ENCODE measurements around the gene CYP26A1. TPM values are rescaled to one million over a fixed set of nuclear protein-coding genes. Genes with fewer than 3 reads are reported as not detected.

Gene CYP26A1
- total RNA-seq = not detected in 2 replicates

DNA sequence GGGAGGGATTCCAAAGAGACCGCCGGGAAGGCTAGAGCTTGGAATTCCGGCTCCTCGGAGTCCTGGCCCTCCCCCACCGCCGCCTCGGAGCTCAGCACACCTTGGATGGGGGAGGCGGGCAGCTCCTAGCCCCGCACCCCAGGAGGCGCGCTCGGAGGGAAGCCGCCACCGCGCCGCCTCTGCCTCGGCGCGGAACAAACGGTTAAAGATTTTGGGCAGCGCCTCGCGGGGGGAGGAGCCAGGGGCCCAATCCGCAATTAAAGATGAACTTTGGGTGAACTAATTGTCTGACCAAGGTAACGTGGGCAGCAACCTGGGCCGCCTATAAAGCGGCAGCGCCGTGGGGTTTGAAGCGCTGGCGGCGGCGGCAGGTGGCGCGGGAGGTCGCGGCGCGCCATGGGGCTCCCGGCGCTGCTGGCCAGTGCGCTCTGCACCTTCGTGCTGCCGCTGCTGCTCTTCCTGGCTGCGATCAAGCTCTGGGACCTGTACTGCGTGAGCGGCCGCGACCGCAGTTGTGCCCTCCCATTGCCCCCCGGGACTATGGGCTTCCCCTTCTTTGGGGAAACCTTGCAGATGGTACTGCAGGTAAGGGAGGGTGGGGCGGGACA lies at the start of gene CYP26A1:
Gene CYP26A1 (plus strand): TSS at position 355 of the 608 bp plus-strand sequence. CDS start 42 bp downstream, at position 397.

GRCh38 chr10:93059975-93060886 lies 13.5 kb upstream of the CYP26A1 start, which contains the start of gene CYP26C1:
CYP26C1 (plus strand) TSS chr10:93060798; CDS start chr10:93061264, 466 bp downstream.

Other genes with a start within 250 kb of the CYP26A1 start
- gene EXOC6, start 225.4 kb upstream of the CYP26A1 start, total RNA-seq = 10.1 and 14.5 TPM in 2 replicates
- under 0.01 TPM in 2 replicates for gene CYP26C1, start 13.1 kb upstream of the CYP26A1 start, total RNA-seq